Psoas muscle (tissue), 8 donors: ENCODE results near the gene PPP1R15B. TPM values are rescaled to one million over a fixed set of nuclear protein-coding genes. Genes with fewer than 3 reads are reported as not detected.

Source experiments
- ATAC-seq, 4 donors: fragments of 200-7000 bp; cut with Tn5 transposase; one replicate each; pipeline ENCODE4 v1.9.1; 2020; ENCODE audit warnings: moderate library complexity in 3 of 4, mild to moderate bottlenecking in 2 of 4
- DNase-seq, 2 donors: peaks; one replicate each; pipeline ENCODE4 v3.0.0-alpha.2; 2020
- H3K27ac ChIP-seq: fragments of 200-600 bp; one replicate; pipeline ENCODE4 v1.8.0; 2022
- H3K27me3 ChIP-seq, 3 donors: fragments of 200-600 bp in 1 of 3; one replicate each; pipeline versions ENCODE4 v1.6.1 to v1.8.0; 2013 to 2022; ENCODE audit warnings: low read length in 2 of 3, mild to moderate bottlenecking in 2 of 3, moderate library complexity in 1 of 3; ENCODE audit not compliant: insufficient read depth in 3 of 3
- H3K36me3 ChIP-seq, 2 donors: fragments of 200-600 bp in 1 of 2; one replicate each; pipeline versions ENCODE4 v1.6.1 to v1.8.0; 2013 to 2022; ENCODE audit warnings: low read depth in 1 of 2, mild to moderate bottlenecking in 1 of 2, moderate library complexity in 1 of 2; ENCODE audit not compliant: insufficient read depth in 1 of 2
- H3K4me1 ChIP-seq: fragments of 200-600 bp; one replicate; pipeline ENCODE4 v1.8.0; 2022
- H3K4me3 ChIP-seq: fragments of 200-600 bp; one replicate; pipeline ENCODE4 v1.8.0; 2022; ENCODE audit warnings: mild to moderate bottlenecking
- H3K9me3 ChIP-seq: fragments of 200-600 bp; one replicate; pipeline ENCODE4 v1.8.0; 2022
- WGBS, 3 donors: extraction: QIAGEN DNeasy Blood & Tissue Kit; methylation state at CpG; one replicate each; pipeline versions ENCODE4 v1.1.6 to v1.1.7; 2013; 5-methylcytosine and 5-hydroxymethylcytosine counted together
- intact Hi-C, 2 donors: fragments of 100-400 bp; cut with DNase I; formaldehyde crosslinking; loops; one replicate each; pipeline versions ENCODE4 v1.11.0 to v1.14.2; 2022
- polyA plus RNA-seq, 3 donors: library from polyadenylated mRNA; stranded (reverse); fragments of 200-250 nt; gene quantifications; one replicate each; pipeline ENCODE4 v1.2.3, GENCODE V29; 2013
- total RNA-seq, 4 donors: library from RNA; stranded (reverse); fragmentation: NEBNext Ultra II Directional in 2 of 4; extraction: Animal tissue kit (Norgen Biotek cat#: 25700) in 2 of 4; gene quantifications; one replicate each; pipeline versions ENCODE4 v1.2.1 to v1.2.4, GENCODE V29; 2021 to 2023
- TF ChIP-seq, protein P1 (sequence below): fragments of 200-600 bp; IDR thresholded peaks from one replicate; pipeline ENCODE4 v1.8.0; 2022; ENCODE audit warnings: antibody characterized with exemption
- donor health status: healthy with polysubstance abuse.
- donor health status: DM: no; HTN: no; CAD: no; lungs with moderate emphysema.
- donor health status: Bipolar disorder and iron deficiency.
- donor health status: healthy.
- donor health status: DM: yes; HTN: yes; CAD: no.
- donor health status: DM: no; HTN: no; CAD: no.
- donor health status: DM: no; HTN: no; CAD: no.
- donor health status: DM: yes; HTN: yes; CAD: no.

PPP1R15B gene
- total and polyA plus RNA-seq, 7 donors: 12.2 to 35.2 (median 19.3) TPM

DNA sequence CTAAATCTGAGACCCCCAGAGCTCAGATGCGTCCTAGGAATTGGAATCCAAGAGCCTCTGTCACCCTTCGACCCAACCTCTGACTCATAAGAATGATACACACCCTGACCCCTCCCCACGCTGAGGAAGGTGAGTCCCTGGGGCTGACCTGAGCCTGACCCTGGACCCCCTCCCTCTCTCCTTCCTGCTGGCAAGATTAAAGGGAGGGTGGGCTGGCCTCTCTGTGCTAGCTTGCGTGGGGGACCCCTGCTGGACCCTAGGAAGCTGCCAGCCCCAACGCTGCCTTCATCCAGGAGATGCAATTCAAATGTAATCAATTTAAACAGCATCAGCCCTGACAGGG, 52.5 kb downstream of the PPP1R15B start:
- ATAC-seq (no peak), DNase-seq (no peak)
- H3K36me3 ChIP-seq: no peaks in the 10 kb centered on the region
- H3K27me3 ChIP-seq: peaks cover 0 to 12% (median 2%) of the 10 kb centered on the region in 3 donors
- no peak overlapping the region for H3K27ac ChIP-seq
- TF ChIP-seq, protein P1, sequence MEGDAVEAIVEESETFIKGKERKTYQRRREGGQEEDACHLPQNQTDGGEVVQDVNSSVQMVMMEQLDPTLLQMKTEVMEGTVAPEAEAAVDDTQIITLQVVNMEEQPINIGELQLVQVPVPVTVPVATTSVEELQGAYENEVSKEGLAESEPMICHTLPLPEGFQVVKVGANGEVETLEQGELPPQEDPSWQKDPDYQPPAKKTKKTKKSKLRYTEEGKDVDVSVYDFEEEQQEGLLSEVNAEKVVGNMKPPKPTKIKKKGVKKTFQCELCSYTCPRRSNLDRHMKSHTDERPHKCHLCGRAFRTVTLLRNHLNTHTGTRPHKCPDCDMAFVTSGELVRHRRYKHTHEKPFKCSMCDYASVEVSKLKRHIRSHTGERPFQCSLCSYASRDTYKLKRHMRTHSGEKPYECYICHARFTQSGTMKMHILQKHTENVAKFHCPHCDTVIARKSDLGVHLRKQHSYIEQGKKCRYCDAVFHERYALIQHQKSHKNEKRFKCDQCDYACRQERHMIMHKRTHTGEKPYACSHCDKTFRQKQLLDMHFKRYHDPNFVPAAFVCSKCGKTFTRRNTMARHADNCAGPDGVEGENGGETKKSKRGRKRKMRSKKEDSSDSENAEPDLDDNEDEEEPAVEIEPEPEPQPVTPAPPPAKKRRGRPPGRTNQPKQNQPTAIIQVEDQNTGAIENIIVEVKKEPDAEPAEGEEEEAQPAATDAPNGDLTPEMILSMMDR: no peak
- H3K4me3 ChIP-seq: no peak overlapping the region
- H3K4me1 ChIP-seq: peaks cover 6% of the 10 kb centered on the region
- no peaks in the 10 kb centered on the region for H3K9me3 ChIP-seq
- WGBS, 3 donors: 47 to 63% (median 61%) methylated on average over 5 of the region's 5 CpGs
- intact Hi-C loops: no loop called here

DNA sequence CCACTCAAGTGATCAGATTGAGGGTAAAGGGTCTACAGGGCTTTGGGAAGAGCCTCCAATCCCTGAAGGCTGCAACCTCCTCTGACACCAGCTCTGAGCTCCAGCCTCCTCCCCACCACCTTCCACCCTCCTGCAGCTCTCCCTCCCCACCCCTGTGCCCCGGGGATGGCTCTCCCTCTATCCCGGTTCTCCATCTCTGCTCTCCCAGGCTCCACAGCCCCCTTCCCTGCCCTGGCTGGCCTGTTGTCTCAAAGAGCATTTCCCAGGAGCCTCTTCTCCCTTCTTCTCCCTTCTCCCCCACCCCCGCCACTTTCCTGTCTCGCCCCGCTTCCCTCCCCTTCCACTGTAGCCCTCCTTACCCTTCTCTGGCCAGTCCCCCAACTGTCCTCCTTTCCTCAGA, 53.0 kb downstream of the PPP1R15B start:
- Histone ChIP-seq H3K9me3 (no peaks in the 10 kb centered on the region), H3K36me3 (no peaks in the 10 kb centered on the region), H3K4me3 (no peak overlapping the region), H3K27me3 (peaks cover 0 to 12% (median 2%) of the 10 kb centered on the region in 3 donors), H3K4me1 (peaks cover 6% of the 10 kb centered on the region), H3K27ac (no peak overlapping the region)
- ATAC-seq (no peak), DNase-seq (no peak)
- WGBS, 3 donors: 65 to 67% (median 65%) methylated on average over 5 of the region's 5 CpGs
- TF ChIP-seq, protein P1: no peak
- intact Hi-C loops: loop anchor here in 1 of 2 donors (1.0 kb wide), 1 partner anchor 139 kb away; no protein-coding TSS in a partner anchor

DNA sequence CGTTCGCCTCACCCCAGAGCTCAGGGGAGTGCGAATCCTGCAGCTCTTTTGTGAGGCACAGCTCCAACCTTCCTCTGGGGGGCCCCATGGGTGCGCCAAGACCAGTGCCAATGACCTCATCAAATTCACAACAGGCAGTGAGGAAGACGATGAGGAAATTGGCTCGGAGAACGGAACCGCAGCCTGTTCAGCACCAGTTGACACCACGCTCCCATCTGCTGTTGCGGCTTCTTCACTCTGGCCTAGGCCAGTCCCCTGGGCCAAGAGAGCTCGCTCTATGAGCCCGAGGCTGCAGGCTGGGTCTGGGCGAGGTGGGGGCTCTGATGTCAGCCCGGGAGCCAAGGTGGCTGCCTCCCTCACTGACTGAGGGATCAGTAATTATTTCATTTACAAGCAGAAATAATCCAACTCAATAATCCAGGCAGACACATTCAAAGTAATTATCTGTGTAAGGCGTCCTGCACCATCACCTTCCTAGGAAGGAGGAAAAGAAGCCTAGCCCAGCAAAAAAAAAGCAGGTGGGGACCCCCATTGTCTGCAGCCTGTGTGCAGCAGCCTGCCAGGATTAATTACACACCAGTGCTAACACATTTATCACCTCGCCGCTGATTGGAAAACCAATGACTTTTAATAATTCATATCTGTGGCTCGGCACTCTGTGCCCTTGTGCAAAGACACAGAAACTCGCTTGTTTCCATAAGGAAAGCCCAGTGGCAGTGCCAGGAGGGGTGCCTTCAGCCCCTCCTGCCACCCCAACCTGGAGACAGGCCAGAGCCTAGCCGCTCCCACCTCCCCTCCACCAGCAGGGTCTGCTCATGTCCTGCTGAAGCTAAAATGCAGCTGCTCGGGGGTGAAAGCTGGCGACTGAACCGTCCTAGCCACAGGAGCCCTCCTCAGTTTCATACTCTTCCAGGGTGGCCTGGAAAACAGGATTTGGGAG, 53.8 kb downstream of the PPP1R15B start:
- Histone ChIP-seq H3K36me3 (no peaks in the 10 kb centered on the region), H3K27ac (no peak overlapping the region), H3K4me3 (no peak overlapping the region), H3K27me3 (peaks cover 0 to 7% (median 0%) of the 10 kb centered on the region in 3 donors), H3K4me1 (peaks cover under 1% of the 10 kb centered on the region), H3K9me3 (no peaks in the 10 kb centered on the region)
- ATAC-seq: peak; percentile 17 to 63 (median 50)
- TF ChIP-seq, protein P1: no peak
- peak; percentile 54 to 75 for DNase-seq
- intact Hi-C loops: loop anchor here in 1 of 2 donors (1.0 kb wide), 1 partner anchor 139 kb away; no protein-coding TSS in a partner anchor
- 43 to 60% (median 45%) methylated on average over 23 of the region's 23 CpGs for WGBS, 3 donors

DNA sequence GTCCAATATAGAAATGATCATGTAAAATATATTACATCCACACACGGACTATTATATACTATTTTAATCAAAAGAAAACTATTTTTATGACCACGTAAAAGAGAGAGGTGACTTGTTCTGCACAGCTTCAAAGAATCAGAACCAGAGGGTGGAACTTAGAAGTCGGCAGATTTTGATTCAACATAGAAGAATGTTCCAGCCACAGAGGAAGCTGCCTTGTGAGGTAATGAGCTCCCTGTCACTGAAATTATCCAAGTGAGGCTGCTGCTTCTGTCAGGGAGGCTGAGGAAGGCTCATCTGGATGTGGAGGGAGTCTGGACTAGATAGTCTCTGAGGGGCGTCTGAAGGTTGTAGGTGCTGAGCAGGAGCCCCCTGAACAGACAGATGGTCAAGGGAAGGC, 54.6 kb downstream of the PPP1R15B start:
- Histone ChIP-seq H3K9me3 (no peaks in the 10 kb centered on the region), H3K27me3 (peaks cover 0 to 7% (median 0%) of the 10 kb centered on the region in 3 donors), H3K4me3 (no peak overlapping the region), H3K36me3 (no peaks in the 10 kb centered on the region), H3K27ac (no peak overlapping the region), H3K4me1 (no peaks in the 10 kb centered on the region)
- ATAC-seq (no peak), DNase-seq (no peak)
- 81 to 92% (median 82%) methylated on average over 4 of the region's 4 CpGs for WGBS, 3 donors
- intact Hi-C loops: no loop called here
- TF ChIP-seq, protein P1: no peak
